ENCODE data around the gene MDC1. TPM values are rescaled to one million over a fixed set of nuclear protein-coding genes. Genes with fewer than 3 reads are reported as not detected.

The MDC1 gene
- total RNA-seq, 1 donor from 2014 or later = 65.6 TPM

DNA sequence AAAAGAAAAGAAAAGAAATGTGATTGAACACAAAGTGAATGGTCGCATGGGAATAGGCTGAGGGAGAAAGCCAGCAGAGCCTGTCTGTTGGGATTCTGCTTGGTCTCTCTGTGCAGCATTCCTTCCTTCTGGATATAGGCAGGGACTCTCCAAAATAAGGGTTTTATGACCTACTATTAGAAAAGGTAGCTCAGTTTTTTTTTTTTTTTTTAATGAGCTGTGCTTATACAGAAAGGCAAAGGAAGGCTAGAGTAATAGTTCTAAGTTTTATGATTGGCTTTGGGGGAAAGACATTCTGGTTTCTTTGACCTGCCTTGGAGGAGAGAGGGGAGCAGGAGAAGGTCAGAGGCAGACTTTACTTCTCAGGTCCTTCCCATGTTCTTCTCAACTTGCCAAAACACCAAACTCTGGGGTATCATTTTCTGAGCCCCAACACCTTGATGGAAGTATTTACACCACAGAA lies 46.1 kb upstream of the MDC1 start:
- DNase-seq = no peak
- intact Hi-C loops (cut with micrococcal nuclease) = no loop called here
- Mint-ChIP-seq H3K4me1 (peaks cover 18% of the 10 kb centered on the region), H3K36me3 (ENCODE audit: low read depth) (no peaks in the 10 kb centered on the region), H3K27ac (no peak overlapping the region), H3K27me3 (peaks cover 17% of the 10 kb centered on the region), H3K4me3 (no peak overlapping the region), H3K9me3 (peaks cover 2% of the 10 kb centered on the region)
- CTCF ChIA-PET = no interaction called here
- TF ChIP-seq, protein P1, sequence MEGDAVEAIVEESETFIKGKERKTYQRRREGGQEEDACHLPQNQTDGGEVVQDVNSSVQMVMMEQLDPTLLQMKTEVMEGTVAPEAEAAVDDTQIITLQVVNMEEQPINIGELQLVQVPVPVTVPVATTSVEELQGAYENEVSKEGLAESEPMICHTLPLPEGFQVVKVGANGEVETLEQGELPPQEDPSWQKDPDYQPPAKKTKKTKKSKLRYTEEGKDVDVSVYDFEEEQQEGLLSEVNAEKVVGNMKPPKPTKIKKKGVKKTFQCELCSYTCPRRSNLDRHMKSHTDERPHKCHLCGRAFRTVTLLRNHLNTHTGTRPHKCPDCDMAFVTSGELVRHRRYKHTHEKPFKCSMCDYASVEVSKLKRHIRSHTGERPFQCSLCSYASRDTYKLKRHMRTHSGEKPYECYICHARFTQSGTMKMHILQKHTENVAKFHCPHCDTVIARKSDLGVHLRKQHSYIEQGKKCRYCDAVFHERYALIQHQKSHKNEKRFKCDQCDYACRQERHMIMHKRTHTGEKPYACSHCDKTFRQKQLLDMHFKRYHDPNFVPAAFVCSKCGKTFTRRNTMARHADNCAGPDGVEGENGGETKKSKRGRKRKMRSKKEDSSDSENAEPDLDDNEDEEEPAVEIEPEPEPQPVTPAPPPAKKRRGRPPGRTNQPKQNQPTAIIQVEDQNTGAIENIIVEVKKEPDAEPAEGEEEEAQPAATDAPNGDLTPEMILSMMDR (IDR thresholded peaks at IDR 0.05) = no peak
- POLR2A ChIA-PET = no interaction called here
- no peak for ATAC-seq (ENCODE audit: low read depth)

DNA sequence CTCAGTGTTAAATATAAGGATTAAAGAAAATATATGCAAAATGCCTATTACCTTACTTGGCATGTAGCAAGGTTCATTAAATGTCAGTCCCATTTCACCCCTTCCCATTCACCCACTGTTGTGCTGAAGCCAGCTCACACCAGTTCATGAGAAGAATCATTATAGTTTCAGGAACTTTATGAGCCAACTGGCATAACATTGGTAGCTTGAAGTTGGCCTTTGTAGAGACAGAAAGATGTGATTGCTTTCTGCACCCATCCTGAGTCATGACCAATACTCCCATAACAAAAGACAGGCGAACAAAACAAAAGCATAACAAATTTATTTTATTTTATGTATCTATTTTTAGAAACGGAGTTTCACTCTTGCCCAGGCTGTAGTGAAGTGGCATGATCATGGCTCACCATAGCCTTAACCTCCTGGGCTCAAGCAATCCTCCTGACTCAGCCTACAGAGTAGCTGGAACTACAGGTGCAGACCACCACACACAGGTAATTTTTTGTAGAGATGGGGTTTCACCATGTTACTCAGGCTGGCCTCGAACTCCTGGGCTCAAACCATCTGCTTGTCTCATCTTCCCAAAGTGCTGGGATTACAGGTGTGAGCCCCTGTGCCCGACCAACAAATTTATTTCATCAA lies 44.8 kb upstream of the MDC1 start:
- H3K27ac Mint-ChIP-seq = no peak overlapping the region
- ChIA-PET CTCF (no interaction called here), POLR2A (no interaction called here)
- peaks cover 17% of the 10 kb centered on the region for H3K27me3 Mint-ChIP-seq
- no peaks in the 10 kb centered on the region for H3K36me3 Mint-ChIP-seq (ENCODE audit: low read depth)
- peaks cover 2% of the 10 kb centered on the region for H3K9me3 Mint-ChIP-seq
- peaks cover 18% of the 10 kb centered on the region for H3K4me1 Mint-ChIP-seq
- intact Hi-C loops (cut with micrococcal nuclease) = no loop called here
- DNase-seq (no peak), ATAC-seq (ENCODE audit: low read depth) (no peak)
- TF ChIP-seq, protein P1 (IDR thresholded peaks at IDR 0.05) = no peak
- H3K4me3 Mint-ChIP-seq = no peak overlapping the region

DNA sequence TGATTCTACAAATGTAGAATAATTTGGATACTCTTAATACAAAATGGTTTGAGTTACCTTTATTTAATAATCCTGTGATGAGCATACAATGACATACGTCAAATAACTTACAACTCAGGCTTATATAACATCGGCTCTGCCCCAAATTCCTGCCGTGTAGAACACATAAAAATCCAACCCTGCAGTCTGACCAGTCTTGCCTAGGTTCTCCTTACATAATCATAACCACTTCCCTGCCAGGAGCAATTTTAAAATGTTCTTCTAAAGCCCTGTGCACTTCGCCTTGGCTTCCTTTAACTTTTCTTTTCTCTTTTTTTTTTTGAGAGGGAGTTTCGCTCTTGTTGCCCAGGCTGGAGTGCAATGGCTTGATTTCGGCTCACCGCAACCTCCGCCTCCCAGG lies 43.5 kb upstream of the MDC1 start:
- CTCF ChIA-PET = no interaction called here
- intact Hi-C loops (cut with micrococcal nuclease) = no loop called here

DNA sequence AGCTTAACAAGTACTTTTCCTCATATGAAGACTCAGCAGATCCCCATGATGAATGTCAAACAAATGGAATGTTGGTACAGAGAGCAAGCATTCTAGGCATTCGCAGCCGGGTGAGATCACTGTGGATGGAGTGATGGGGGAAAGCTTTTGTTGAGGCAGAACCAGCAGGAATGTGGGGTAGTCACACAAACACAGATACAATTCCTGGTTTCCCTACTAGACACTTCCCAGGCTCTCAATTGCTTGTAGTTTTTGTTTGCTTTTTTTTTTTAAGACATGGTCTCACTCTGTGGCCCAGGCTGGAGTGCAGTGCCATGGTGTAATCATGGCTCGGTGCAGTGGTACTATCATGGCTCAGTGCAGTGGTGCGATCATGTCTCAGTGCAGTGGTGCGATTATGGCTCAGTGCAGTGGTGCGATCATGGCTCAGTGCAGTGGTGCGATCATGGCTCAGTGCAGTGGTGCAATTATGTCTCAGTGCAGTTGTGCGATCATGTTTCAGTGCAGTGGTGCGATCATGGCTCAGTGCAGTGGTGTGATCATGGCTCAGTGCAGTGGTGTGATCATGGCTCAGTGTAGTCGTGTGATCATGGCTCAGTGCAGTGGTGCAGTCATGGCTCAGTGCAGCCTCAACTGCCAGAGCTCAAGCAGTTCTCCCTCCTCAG lies 42.6 kb upstream of the MDC1 start:
- H3K4me1 Mint-ChIP-seq = peaks cover 18% of the 10 kb centered on the region
- POLR2A ChIA-PET = interaction anchor here (0.6 to 1.0 kb wide), 2 partner anchors 17 to 145 kb away, joined by 3 to 4 read pairs; partner anchors contain the start of gene FLOT1
- H3K4me3 Mint-ChIP-seq = no peak overlapping the region

More for the DNA sequence above, 43.5 kb upstream of the MDC1 start:
- Mint-ChIP-seq H3K27ac (peak overlapping the region; percentile 41), H3K4me1 (peaks cover 18% of the 10 kb centered on the region), H3K27me3 (peaks cover 17% of the 10 kb centered on the region), H3K36me3 (ENCODE audit: low read depth) (no peaks in the 10 kb centered on the region), H3K9me3 (peaks cover 2% of the 10 kb centered on the region), H3K4me3 (no peak overlapping the region)
- ATAC-seq (ENCODE audit: low read depth) (no peak), DNase-seq (no peak)
- POLR2A ChIA-PET = no interaction called here
- TF ChIP-seq, protein P1 (IDR thresholded peaks at IDR 0.05) = no peak

More for the DNA sequence above, 42.6 kb upstream of the MDC1 start:
- CTCF ChIA-PET = interaction anchor here (0.7 to 1.2 kb wide), 3 partner anchors 34 to 328 kb away, joined by 3 read pairs; no protein-coding TSS in a partner anchor
- no peaks in the 10 kb centered on the region for H3K36me3 Mint-ChIP-seq (ENCODE audit: low read depth)
- peaks cover 14% of the 10 kb centered on the region for H3K27me3 Mint-ChIP-seq
- no peak for DNase-seq
- TF ChIP-seq, protein P1 (IDR thresholded peaks at IDR 0.05) = no peak
- ATAC-seq (ENCODE audit: low read depth) = no peak
- intact Hi-C loops (cut with micrococcal nuclease) = no loop called here
- peaks cover 2% of the 10 kb centered on the region for H3K9me3 Mint-ChIP-seq
- peak overlapping the region; percentile 41 for H3K27ac Mint-ChIP-seq
